ENCODE measurements around the gene PRDM5. TPM values are rescaled to one million over a fixed set of nuclear protein-coding genes. Genes with fewer than 3 reads are reported as not detected.

The PRDM5 gene
- total and polyA plus RNA-seq, 7 experiments from 2014 or later = 0.15 to 1.1 (median 0.54) TPM; not detected in 2

- Histone ChIP-seq H3K9me3 (ENCODE audit: control insufficient read depth in 2 of 3, low read length in 3 of 3) (no peaks in the 10 kb centered on the region), H3K36me3 (ENCODE audit: control insufficient read depth in 2 of 3, insufficient read depth in 3 of 3, low read length in 3 of 3) (no peaks in the 10 kb centered on the region), H3K4me3 (ENCODE audit: low read length) (no peak overlapping the region), H3K27me3 (ENCODE audit: control insufficient read depth in 2 of 2, insufficient read depth in 2 of 2, low read length in 2 of 2) (no peaks in the 10 kb centered on the region), H3K4me1 (ENCODE audit: control insufficient read depth in 2 of 2, insufficient read depth in 2 of 2, low read length in 2 of 2) (no peaks in the 10 kb centered on the region), H3K27ac (ENCODE audit: low read depth, low read length) (no peak overlapping the region)
- Mint-ChIP-seq H3K27ac (no peak overlapping the region), H3K4me1 (no peaks in the 10 kb centered on the region), H3K36me3 (peaks cover 0 to 10% (median 3%) of the 10 kb centered on the region in 5 donors), H3K4me3 (no peak overlapping the region), H3K27me3 (peaks cover 0 to 2% (median 0%) of the 10 kb centered on the region in 5 donors), H3K9me3 (peaks cover 2 to 31% (median 5%) of the 10 kb centered on the region in 11 donors)
- DNase-seq = no peak
- no peak for ATAC-seq
- intact Hi-C loops (cut with micrococcal nuclease) = no loop called here
- CTCF ChIA-PET = interaction anchor here (0.5 kb wide), 1 partner anchor 246 kb away, joined by 3 read pairs; no protein-coding TSS in a partner anchor
- POLR2A ChIA-PET = no interaction called here
Measured at GRCh38 chr4:120809518-120809917, 113.0 kb downstream of the PRDM5 start.

DNA sequence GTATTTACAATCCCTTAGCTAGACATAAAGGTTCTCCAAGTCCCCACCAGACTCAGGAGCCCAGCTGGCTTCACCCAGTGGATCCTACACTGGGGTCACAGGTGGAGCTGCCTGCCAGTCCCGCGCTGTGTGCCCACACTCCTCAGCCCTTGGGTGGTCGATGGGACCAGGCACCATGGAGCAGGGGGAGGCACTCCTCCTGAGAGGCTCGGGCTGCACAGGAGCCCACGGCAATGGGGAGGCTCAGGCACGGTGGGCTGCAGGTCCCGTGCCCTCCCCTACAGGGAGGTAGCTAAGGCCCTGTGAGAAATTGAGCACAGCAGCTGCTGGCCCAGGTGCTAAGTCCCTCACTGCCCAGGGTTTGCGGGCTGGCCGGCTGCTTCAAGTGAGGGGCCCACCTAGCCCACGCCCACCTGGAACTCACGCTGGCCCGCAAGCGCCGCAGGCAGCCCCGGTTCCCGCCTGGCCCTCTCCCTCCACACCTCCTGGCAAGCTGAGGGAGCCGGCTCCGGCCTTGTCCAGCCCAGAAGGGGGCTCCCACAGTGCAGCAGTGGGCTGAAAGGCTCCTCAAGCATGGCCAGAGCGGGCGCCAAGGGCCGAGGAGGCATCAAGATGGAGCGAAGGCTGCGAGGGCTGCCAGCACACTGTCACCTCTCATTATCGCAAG is 113.9 kb downstream of the PRDM5 start:
- Mint-ChIP-seq H3K4me3 (no peak overlapping the region), H3K4me1 (no peaks in the 10 kb centered on the region), H3K36me3 (peaks cover 0 to 10% (median 3%) of the 10 kb centered on the region in 5 donors), H3K9me3 (peaks cover 2 to 31% (median 5%) of the 10 kb centered on the region in 11 donors), H3K27me3 (no peaks in the 10 kb centered on the region), H3K27ac (no peak overlapping the region)
- POLR2A ChIA-PET = interaction anchor here (0.6 kb wide), 1 partner anchor 28 kb away, joined by 3 read pairs; no protein-coding TSS in a partner anchor
- H3K36me3 ChIP-seq (ENCODE audit: control insufficient read depth in 2 of 3, insufficient read depth in 3 of 3, low read length in 3 of 3) = no peaks in the 10 kb centered on the region
- no peaks in the 10 kb centered on the region for H3K4me1 ChIP-seq (ENCODE audit: control insufficient read depth in 2 of 2, insufficient read depth in 2 of 2, low read length in 2 of 2)
- no peaks in the 10 kb centered on the region for H3K27me3 ChIP-seq (ENCODE audit: control insufficient read depth in 2 of 2, insufficient read depth in 2 of 2, low read length in 2 of 2)
- no peak overlapping the region for H3K27ac ChIP-seq (ENCODE audit: low read depth, low read length)
- no peak overlapping the region for H3K4me3 ChIP-seq (ENCODE audit: low read length)
- no peaks in the 10 kb centered on the region for H3K9me3 ChIP-seq (ENCODE audit: control insufficient read depth in 2 of 3, low read length in 3 of 3)
- CTCF ChIA-PET = no interaction called here
- DNase-seq (no peak), ATAC-seq (no peak)
- intact Hi-C loops (cut with micrococcal nuclease) = no loop called here

DNA sequence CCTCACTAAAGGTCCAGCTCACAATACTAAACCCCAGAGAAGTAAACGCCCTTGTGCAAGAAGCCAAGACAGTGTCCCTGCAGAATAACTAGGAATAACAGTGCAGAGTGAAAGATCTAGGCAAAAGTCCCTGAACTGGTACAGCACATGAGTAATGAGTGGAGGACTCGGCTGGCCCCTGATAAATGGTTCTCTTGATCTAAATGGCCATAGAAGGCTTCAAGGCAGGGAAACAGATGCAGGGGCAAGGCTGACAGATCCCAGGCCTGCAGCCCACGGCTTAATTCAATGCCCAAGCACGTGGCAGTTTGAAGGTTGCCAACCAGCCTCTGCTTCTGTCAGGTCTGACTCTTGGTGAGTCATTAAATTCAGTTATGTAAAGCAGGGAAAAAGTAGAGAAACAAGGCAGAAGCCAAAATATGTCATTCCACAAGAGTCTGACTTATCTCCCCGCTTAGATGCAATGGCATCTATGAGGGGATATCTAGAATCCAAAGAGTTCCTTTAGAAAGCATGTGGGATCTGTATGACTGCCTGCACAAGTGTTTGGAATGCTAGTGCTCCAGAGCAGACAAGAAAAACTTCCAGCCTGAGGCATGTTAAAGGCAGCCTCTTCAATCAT is 121.3 kb downstream of the PRDM5 start:
- intact Hi-C loops (cut with micrococcal nuclease) = no loop called here
- no peak overlapping the region for H3K27ac Mint-ChIP-seq

GRCh38 chr4:120798570-120798969 is 124.0 kb downstream of the PRDM5 start:
- no peak overlapping the region for H3K4me3 ChIP-seq (ENCODE audit: low read length)
- ChIA-PET CTCF (no interaction called here), POLR2A (no interaction called here)
- H3K4me3 Mint-ChIP-seq = no peak overlapping the region
- DNase-seq (no peak), ATAC-seq (no peak)
- no peaks in the 10 kb centered on the region for H3K4me1 Mint-ChIP-seq
- intact Hi-C loops (cut with micrococcal nuclease) = no loop called here
- no peaks in the 10 kb centered on the region for H3K36me3 Mint-ChIP-seq
- H3K27me3 Mint-ChIP-seq = no peaks in the 10 kb centered on the region
- no peaks in the 10 kb centered on the region for H3K4me1 ChIP-seq (ENCODE audit: control insufficient read depth in 2 of 2, insufficient read depth in 2 of 2, low read length in 2 of 2)
- H3K9me3 Mint-ChIP-seq = peaks cover 0 to 5% (median 0%) of the 10 kb centered on the region in 11 donors
- no peaks in the 10 kb centered on the region for H3K27me3 ChIP-seq (ENCODE audit: control insufficient read depth in 2 of 2, insufficient read depth in 2 of 2, low read length in 2 of 2)
- H3K36me3 ChIP-seq (ENCODE audit: control insufficient read depth in 2 of 3, insufficient read depth in 3 of 3, low read length in 3 of 3) = no peaks in the 10 kb centered on the region
- H3K9me3 ChIP-seq (ENCODE audit: control insufficient read depth in 2 of 3, low read length in 3 of 3) = no peaks in the 10 kb centered on the region
- H3K27ac Mint-ChIP-seq = no peak overlapping the region
- no peak overlapping the region for H3K27ac ChIP-seq (ENCODE audit: low read depth, low read length)

More for the DNA sequence above, 121.3 kb downstream of the PRDM5 start:
- POLR2A ChIA-PET = no interaction called here
- Histone ChIP-seq H3K27ac (ENCODE audit: low read depth, low read length) (no peak overlapping the region), H3K9me3 (ENCODE audit: control insufficient read depth in 2 of 3, low read length in 3 of 3) (no peaks in the 10 kb centered on the region), H3K4me3 (ENCODE audit: low read length) (no peak overlapping the region), H3K27me3 (ENCODE audit: control insufficient read depth in 2 of 2, insufficient read depth in 2 of 2, low read length in 2 of 2) (no peaks in the 10 kb centered on the region), H3K4me1 (ENCODE audit: control insufficient read depth in 2 of 2, insufficient read depth in 2 of 2, low read length in 2 of 2) (no peaks in the 10 kb centered on the region), H3K36me3 (ENCODE audit: control insufficient read depth in 2 of 3, insufficient read depth in 3 of 3, low read length in 3 of 3) (no peaks in the 10 kb centered on the region)
- DNase-seq = no peak
- no peaks in the 10 kb centered on the region for H3K27me3 Mint-ChIP-seq
- peaks cover 0 to 10% (median 3%) of the 10 kb centered on the region in 11 donors for H3K9me3 Mint-ChIP-seq
- no peak overlapping the region for H3K4me3 Mint-ChIP-seq
- H3K4me1 Mint-ChIP-seq = no peaks in the 10 kb centered on the region
- ATAC-seq = no peak
- peaks cover 0 to 5% (median 0%) of the 10 kb centered on the region in 5 donors for H3K36me3 Mint-ChIP-seq
- CTCF ChIA-PET = no interaction called here

DNA sequence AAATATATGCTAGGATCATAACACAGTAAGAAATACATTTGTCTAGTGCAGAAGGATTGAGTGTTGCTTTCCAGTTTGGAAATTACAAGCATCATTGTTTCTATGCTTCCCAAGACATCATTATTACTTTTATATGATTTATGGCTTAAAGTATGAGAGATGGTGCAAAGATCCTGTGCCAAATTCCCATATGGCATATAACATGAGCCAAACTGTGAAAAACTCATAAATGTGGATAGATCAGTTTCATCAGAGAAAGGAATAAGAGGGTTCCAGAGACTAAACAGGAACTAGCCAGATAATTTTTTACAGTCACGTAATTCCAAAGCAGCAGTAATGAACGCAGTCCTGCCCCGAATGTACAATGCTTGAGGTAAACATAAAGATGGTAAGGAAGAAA is 126.3 kb downstream of the PRDM5 start:
- Histone ChIP-seq H3K4me3 (ENCODE audit: low read length) (no peak overlapping the region), H3K4me1 (ENCODE audit: control insufficient read depth in 2 of 2, insufficient read depth in 2 of 2, low read length in 2 of 2) (peaks cover 0 to 7% of the 10 kb centered on the region in 2 donors), H3K27ac (ENCODE audit: low read depth, low read length) (no peak overlapping the region), H3K36me3 (ENCODE audit: control insufficient read depth in 2 of 3, insufficient read depth in 3 of 3, low read length in 3 of 3) (no peaks in the 10 kb centered on the region), H3K27me3 (ENCODE audit: control insufficient read depth in 2 of 2, insufficient read depth in 2 of 2, low read length in 2 of 2) (no peaks in the 10 kb centered on the region), H3K9me3 (ENCODE audit: control insufficient read depth in 2 of 3, low read length in 3 of 3) (no peaks in the 10 kb centered on the region)
- H3K27me3 Mint-ChIP-seq = no peaks in the 10 kb centered on the region
- no peak overlapping the region for H3K27ac Mint-ChIP-seq
- intact Hi-C loops (cut with micrococcal nuclease) = no loop called here
- peaks cover 6 to 11% (median 9%) of the 10 kb centered on the region in 7 donors for H3K4me1 Mint-ChIP-seq
- H3K4me3 Mint-ChIP-seq = no peak overlapping the region
- CTCF ChIA-PET = no interaction called here
- POLR2A ChIA-PET = no interaction called here
- H3K9me3 Mint-ChIP-seq = peaks cover 0 to 5% (median 0%) of the 10 kb centered on the region in 11 donors
- no peak for ATAC-seq
- peaks cover 0 to 5% (median 0%) of the 10 kb centered on the region in 5 donors for H3K36me3 Mint-ChIP-seq
- no peak for DNase-seq

DNA sequence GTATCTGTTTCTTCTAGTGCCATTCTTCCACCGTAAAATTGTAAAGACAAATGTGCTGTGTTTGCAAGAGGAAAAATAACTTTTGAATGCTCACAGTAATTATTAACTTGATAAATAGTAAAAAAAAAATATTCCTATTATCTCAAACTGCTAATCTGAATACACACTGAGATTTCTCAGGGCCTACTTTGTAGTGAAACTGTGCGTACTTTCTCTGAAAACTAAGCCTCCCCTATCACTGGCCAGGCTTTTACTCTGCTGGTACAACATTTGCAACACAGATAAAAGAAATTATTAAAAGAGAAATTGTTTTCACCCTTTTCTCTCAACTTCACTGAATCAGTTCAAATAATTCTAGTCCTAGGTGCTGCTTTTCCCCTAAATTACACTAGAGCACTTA is 137.3 kb downstream of the PRDM5 start:
- Mint-ChIP-seq H3K4me1 (peaks cover 0 to 3% (median 0%) of the 10 kb centered on the region in 7 donors), H3K9me3 (peaks cover 0 to 6% (median 0%) of the 10 kb centered on the region in 11 donors), H3K36me3 (no peaks in the 10 kb centered on the region), H3K27me3 (no peaks in the 10 kb centered on the region), H3K27ac (no peak overlapping the region), H3K4me3 (no peak overlapping the region)
- Histone ChIP-seq H3K36me3 (ENCODE audit: control insufficient read depth in 2 of 3, insufficient read depth in 3 of 3, low read length in 3 of 3) (no peaks in the 10 kb centered on the region), H3K4me3 (ENCODE audit: low read length) (no peak overlapping the region), H3K27ac (ENCODE audit: low read depth, low read length) (no peak overlapping the region), H3K4me1 (ENCODE audit: control insufficient read depth in 2 of 2, insufficient read depth in 2 of 2, low read length in 2 of 2) (no peaks in the 10 kb centered on the region), H3K9me3 (ENCODE audit: control insufficient read depth in 2 of 3, low read length in 3 of 3) (no peaks in the 10 kb centered on the region), H3K27me3 (ENCODE audit: control insufficient read depth in 2 of 2, insufficient read depth in 2 of 2, low read length in 2 of 2) (no peaks in the 10 kb centered on the region)
- DNase-seq = no peak
- intact Hi-C loops (cut with micrococcal nuclease) = no loop called here
- ChIA-PET CTCF (no interaction called here), POLR2A (no interaction called here)
- ATAC-seq = no peak

GRCh38 chr4:120777459-120777858 is 145.1 kb downstream of the PRDM5 start:
- DNase-seq = no peak
- Mint-ChIP-seq H3K4me3 (no peak overlapping the region), H3K36me3 (no peaks in the 10 kb centered on the region), H3K4me1 (no peaks in the 10 kb centered on the region), H3K27ac (no peak overlapping the region), H3K9me3 (no peaks in the 10 kb centered on the region), H3K27me3 (no peaks in the 10 kb centered on the region)
- intact Hi-C loops (cut with micrococcal nuclease) = no loop called here
- no peaks in the 10 kb centered on the region for H3K9me3 ChIP-seq (ENCODE audit: control insufficient read depth in 2 of 3, low read length in 3 of 3)
- ATAC-seq = no peak
- POLR2A ChIA-PET = no interaction called here
- H3K4me1 ChIP-seq (ENCODE audit: control insufficient read depth in 2 of 2, insufficient read depth in 2 of 2, low read length in 2 of 2) = no peaks in the 10 kb centered on the region
- no peaks in the 10 kb centered on the region for H3K36me3 ChIP-seq (ENCODE audit: control insufficient read depth in 2 of 3, insufficient read depth in 3 of 3, low read length in 3 of 3)
- CTCF ChIA-PET = no interaction called here
- no peaks in the 10 kb centered on the region for H3K27me3 ChIP-seq (ENCODE audit: control insufficient read depth in 2 of 2, insufficient read depth in 2 of 2, low read length in 2 of 2)
- H3K4me3 ChIP-seq (ENCODE audit: low read length) = no peak overlapping the region
- no peak overlapping the region for H3K27ac ChIP-seq (ENCODE audit: low read depth, low read length)

Data from naive thymus-derived CD4-positive, alpha-beta T cell (primary cell).